SH-SY5Y (cell line): Measurements from ENCODE around the gene SPSB4.

Source experiments
- GATA2 ChIP-seq: IDR thresholded peaks from 2 replicates; pipeline ENCODE4 v1.6.1; 2011; ENCODE audit warnings: mild to moderate bottlenecking, low read depth, low read length
- GATA3 ChIP-seq: IDR thresholded peaks from 2 replicates; pipeline ENCODE4 v1.6.1; 2011; ENCODE audit warnings: low read depth, mild to moderate bottlenecking, low read length, moderate library complexity

- no peak for TF ChIP-seq GATA2
- TF ChIP-seq GATA3, result no peak
Observed at GRCh38 chr3:141184430-141184829, 133.3 kb downstream of the SPSB4 start.
